SU-DHL-6 (cell line): Measurements from ENCODE around the gene USO1.

ENCODE experiments used
- EZH2phosphoT487 ChIP-seq: fragments of 200-600 bp; sonication (generic), shearing (Covaris generic); conservative IDR thresholded peaks from 2 replicates; pipeline ENCODE4 v1.6.1; 2018; ENCODE audit warnings: mild to moderate bottlenecking, antibody characterized with exemption, low read length, moderate library complexity, mixed read lengths
- TF ChIP-seq, protein P1 (sequence below): fragments of 200-600 bp; sonication (generic); IDR thresholded peaks from one replicate; pipeline ENCODE4 v1.5.1; 2017; ENCODE audit warnings: antibody characterized with exemption, mild to moderate bottlenecking, low read length, moderate library complexity; ENCODE audit not compliant: insufficient read depth, poor library complexity, severe bottlenecking

DNA sequence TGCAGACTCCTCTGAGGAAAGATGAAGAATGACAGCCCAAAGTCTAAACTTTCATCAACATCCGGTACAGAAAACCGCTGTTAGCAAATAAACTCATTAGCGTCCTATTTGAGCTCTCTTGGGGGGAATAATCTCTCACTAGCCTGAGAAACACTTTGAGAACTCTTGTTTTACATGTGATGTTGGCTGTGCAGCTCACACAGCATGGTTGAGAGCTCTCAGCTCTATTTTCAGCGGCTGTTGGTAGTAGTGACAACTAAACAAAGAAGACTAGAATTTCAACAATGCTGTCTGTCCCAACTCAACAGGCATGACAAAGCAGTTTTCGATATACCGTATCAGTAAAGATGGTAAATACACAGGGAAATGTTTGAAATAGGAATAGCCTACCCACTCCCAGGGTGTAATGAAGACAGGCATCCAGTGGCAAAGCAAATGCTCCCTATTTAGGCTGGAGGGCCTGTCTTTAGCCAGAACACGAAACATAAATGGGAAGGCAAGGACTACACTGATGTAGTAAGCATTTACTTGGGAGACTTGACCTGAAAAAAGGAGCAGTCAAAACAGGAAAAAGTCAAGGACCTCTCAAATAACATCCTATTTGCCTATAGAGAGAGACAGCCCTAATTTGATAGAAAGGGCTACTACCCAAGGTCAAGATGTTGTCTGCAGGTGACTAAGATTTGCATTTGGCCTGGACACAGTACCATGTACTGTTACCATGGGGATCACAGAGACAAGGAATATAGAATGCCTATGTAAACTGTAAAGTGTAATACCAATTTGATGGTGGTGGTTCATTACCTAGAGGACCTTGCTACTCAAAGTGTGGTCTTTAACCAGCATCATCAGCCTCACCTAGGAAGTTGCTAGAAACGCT, 117.5 kb downstream of the USO1 start:
- no peak for TF ChIP-seq EZH2phosphoT487
- TF ChIP-seq, protein P1, sequence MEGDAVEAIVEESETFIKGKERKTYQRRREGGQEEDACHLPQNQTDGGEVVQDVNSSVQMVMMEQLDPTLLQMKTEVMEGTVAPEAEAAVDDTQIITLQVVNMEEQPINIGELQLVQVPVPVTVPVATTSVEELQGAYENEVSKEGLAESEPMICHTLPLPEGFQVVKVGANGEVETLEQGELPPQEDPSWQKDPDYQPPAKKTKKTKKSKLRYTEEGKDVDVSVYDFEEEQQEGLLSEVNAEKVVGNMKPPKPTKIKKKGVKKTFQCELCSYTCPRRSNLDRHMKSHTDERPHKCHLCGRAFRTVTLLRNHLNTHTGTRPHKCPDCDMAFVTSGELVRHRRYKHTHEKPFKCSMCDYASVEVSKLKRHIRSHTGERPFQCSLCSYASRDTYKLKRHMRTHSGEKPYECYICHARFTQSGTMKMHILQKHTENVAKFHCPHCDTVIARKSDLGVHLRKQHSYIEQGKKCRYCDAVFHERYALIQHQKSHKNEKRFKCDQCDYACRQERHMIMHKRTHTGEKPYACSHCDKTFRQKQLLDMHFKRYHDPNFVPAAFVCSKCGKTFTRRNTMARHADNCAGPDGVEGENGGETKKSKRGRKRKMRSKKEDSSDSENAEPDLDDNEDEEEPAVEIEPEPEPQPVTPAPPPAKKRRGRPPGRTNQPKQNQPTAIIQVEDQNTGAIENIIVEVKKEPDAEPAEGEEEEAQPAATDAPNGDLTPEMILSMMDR: no peak
